Activated naive CD4-positive, alpha-beta T cell treated with Interleukin-2 at 50 U/mL for 16 hours (primary cell): ENCODE results near the gene PSMD4.
"Not testable (repeated sequence)": the region's sequence is repeated elsewhere in the genome, so short reads cannot be mapped to it uniquely, and the experiment has no call there.

Experiments
- DNase-seq: peaks from one replicate; pipeline ENCODE4 v3.0.0-alpha.2; 2020

Gene PSMD4

GRCh38 chr1:151254217-151255213, at the start of gene PSMD4:
Gene PSMD4, plus strand, starts transcription at chr1:151254734. Its CDS starts 49 bp downstream, at chr1:151254783.
- peak; percentile 93 for DNase-seq

- DNase-seq = not testable (repeated sequence)
These were observed 49.1 kb upstream of the PSMD4 start for GRCh38 chr1:151205381-151205965.

DNA sequence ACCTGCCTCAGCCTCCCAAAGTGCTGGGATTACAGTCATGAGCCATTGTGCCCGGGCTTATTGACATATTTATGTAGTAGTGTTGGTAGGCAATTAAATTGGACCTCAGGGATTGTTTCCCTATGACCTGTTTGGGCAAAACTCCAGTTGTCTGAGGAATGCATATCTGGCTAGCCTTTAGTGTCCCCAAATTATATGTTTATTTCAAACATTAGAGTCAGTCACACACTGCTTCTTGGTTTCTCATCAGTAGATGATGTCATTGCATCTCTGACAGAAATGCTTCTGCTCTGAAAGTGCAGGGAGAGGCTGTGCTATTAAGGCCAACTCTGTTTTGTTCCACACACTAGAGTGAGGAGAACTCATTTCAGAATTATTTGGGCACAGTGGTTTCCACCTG, 43.7 kb upstream of the PSMD4 start:
- no peak for DNase-seq

DNA sequence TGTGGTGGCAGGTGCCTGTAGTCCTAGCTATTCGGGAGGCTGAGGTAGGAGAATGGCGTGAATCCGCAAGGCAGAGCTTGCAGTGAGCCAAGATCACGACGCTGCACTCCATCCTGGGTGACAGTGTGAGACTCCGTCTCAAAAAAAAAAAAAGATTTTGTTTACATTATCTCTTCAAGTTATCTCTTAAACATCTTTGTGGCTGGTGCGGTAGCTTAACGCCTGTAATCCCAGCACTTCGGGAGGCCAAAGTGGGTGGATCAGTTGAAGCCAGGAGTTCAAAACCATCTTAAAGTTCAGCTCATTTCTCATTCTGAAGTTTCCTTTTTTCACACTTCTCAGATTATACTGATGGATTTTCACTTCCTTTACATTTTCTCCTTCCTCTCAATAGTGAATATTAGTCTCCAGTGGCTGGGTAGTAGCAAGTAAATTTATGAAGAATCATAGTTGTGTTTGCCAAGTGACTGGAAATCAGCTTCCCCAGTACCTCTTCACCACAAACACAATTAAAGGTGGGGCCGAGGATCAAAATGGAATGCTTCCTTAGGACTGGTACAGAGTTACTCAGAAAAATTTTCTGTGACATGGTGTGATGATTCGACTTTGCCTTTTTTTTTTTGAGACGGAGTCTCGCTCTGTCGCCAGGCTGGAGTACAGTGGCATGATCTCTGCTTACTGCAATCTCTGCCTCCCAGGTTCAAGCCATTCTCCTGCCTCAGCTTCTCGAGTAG, 42.4 kb upstream of the PSMD4 start:
- no peak for DNase-seq

GRCh38 chr1:151213560-151213959, 41.0 kb upstream of the PSMD4 start:
- DNase-seq = no peak

GRCh38 chr1:151221616-151222015, 32.9 kb upstream of the PSMD4 start:
- DNase-seq = no peak

DNA sequence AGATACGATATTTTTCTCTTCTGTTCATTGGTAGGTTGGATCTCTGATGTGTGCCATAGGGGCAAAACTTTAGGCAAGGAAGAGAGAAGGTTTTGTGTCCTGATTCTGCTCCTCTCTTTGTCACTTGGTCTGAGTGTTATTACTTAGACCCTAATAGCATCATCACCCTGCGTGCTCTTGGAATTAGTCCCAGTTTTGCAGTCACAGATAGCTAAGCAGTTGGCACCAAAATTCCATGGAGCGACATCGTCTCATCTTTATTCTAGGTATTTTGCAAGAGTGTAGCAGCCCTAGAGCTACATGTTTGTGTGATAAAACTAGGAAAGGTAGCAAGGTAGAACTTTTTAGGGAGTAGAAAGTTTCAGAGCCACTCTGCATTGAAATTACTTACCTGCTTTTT, 32.4 kb upstream of the PSMD4 start:
- no peak for DNase-seq

DNA sequence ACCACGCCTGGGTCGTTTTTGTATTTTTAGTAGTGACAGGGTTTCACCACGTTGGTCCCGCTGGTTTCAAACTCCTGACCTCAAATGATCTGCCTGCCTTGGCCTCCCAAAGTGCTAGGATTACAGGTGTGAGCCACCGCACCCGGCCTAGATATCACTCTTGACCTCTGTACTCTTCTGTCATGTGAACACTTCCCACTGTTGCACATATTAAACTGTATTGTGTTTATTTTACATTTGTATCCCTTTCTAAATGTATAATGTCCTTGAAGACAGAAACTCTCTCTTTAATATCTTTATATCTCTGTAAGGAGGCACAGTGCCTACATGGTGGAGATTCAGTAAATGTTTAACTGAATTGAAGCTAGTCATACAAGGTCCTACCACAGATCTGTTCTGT, 19.3 kb upstream of the PSMD4 start:
- DNase-seq = no peak

GRCh38 chr1:151237678-151238466, 16.7 kb upstream of the PSMD4 start:
- DNase-seq = no peak

GRCh38 chr1:151238467-151238739, 16.1 kb upstream of the PSMD4 start:
- DNase-seq = no peak

DNA sequence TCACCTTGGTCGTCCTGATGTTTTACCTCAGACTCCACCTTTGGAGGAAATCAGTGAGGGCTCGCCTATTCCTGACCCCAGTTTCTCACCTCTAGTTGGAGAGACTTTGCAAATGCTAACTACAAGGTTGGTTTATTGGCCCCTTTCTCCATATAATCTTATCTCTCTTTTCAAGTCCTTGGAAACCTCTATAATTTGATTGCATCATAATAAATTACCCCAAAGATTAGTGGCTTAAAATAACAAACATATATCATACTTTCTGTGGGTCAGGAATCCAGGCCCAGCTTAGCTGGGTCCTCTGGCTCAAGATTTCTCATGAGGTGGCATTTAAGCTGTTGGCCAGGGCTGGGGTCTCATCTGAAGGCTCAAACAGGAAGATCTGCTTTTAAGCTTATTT, 12.1 kb upstream of the PSMD4 start:
- no peak for DNase-seq

DNA sequence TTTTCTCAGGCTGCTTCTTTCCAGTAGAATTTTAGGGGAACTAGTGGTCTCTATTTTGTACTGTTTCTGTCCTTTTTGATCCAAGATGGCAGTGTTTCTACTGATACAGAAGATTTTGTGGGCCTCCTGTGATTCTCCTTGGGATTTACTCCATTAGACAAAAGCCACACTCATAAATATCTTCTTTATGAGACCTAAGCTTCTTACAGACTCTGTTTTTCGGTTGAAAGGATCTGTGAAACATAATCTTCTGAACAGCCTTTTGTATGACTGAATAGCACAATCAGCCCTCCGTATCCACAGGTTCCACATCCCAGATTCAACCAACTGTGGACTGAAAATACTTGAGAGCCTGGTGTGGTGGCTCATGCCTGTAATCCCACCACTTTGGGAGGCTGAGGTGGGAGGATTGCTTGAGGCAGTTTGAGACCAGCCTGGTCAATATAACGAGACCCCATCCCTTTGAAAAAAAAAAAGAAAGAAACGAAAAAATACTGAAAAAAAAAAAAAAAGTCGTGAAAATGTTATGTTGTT, 10.8 kb upstream of the PSMD4 start:
- no peak for DNase-seq

DNA sequence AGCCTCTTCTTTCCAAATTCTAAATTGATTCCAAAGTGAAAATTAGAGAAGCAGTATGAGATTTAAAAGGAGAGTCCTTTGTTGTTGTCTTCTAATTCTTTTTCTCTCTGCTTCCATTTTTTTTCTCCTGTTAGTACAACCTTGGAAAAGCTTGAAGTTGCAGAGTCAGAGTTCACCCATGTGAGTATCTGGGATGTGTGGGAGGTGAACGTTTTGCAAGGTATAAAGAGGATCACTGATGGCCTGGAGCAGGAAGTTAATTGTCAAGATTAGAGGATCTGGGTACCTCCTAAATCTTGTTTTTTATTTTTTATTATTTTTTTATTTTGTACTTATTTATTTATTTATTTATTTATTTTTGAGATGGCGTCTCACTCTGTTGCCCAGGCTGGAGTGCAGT, 7.7 kb upstream of the PSMD4 start:
- no peak for DNase-seq

- DNase-seq = peak; percentile 64
These were observed 2.7 kb upstream of the PSMD4 start for GRCh38 chr1:151251656-151252470.

DNA sequence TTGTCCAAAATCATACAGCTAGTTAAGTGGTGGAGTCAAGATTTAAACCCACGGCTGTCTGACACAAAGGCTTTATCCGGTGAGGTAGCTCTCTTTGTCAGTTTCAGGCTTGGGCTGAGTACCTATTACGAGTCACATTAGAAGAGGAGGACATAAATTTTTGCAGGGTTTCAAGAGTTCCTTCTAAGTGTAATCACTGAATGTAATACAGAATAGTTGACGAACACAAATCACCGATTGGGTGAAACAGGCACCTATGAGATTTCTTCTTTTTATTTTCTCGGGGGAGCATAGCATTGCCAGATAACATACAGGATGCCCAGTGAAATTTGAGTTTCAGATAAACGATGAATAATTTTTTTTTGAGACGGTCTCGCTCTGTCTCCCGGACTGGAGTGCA, 847 bp downstream of the PSMD4 start:
- DNase-seq = no peak

GRCh38 chr1:151259351-151259750, 4.8 kb downstream of the PSMD4 start:
- no peak for DNase-seq

- DNase-seq = no peak
These were observed 11.1 kb downstream of the PSMD4 start for GRCh38 chr1:151265446-151266236.

GRCh38 chr1:151266315-151266714, 11.8 kb downstream of the PSMD4 start:
- no peak for DNase-seq

DNA sequence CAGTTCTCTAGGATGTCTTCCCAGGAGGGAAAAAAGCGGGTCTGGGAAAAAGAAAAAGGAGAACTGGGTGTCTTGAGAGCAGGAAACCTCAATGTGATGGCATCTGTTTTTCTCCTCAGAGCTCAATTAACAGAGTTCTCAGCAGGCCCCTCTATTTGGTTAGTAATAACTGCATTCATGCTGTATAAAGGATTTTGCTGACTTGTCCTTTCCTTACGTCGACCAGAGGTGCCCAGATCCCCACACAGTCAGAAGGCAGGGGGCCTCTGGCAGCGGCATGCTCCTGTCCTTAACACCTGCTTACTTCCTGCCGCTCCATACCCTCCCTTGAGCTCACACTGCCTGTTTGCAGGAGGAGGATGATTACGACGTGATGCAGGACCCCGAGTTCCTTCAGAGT, 12.3 kb downstream of the PSMD4 start:
- no peak for DNase-seq

DNA sequence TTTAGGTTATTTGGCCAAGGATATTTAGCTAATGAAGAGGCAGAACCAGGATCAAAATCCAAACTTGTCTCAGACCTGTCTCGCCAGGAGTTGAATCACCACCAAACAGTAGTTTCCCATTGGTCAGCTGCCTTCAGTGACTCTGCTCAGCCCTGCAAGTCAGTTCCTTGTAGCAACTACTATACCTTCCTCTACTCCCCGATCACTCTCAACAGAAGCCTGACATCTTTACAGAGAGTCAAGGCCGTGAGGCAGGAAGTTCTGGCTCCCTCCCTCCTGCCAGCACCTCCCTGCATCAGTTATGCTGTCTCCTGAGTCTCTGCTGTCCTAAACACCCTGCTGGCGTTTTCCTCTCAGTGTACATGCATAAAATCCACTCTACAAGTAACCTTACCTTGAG, 13.2 kb downstream of the PSMD4 start:
- DNase-seq = no peak

- DNase-seq = no peak
These were observed 19.5 kb downstream of the PSMD4 start for GRCh38 chr1:151273924-151274466.
